ENCODE data around the gene HOXD4.

The HOXD4 gene

GRCh38 chr2:176199902-176200301, 48.6 kb downstream of the HOXD4 start:
- POLR2A ChIA-PET = no interaction called here

GRCh38 chr2:176200971-176201370, 49.6 kb downstream of the HOXD4 start:
- no peaks in the 10 kb centered on the region for H3K9me3 ChIP-seq (ENCODE audit: control insufficient read depth, insufficient read depth, low read depth, low read length)
- H3K4me1 ChIP-seq (ENCODE audit: control insufficient read depth, insufficient read depth, low read length) = no peaks in the 10 kb centered on the region
- ChIA-PET POLR2A (no interaction called here), CTCF (interaction anchor here (2.5 kb wide), 1 partner anchor 61 kb away, joined by 7 read pairs; no protein-coding TSS in a partner anchor)
- TF ChIP-seq ZBTB6 (tag by site-specific recombination; IDR thresholded peaks at IDR 0.05) = no peak
- TF ChIP-seq ZNF530 (tag by site-specific recombination; IDR thresholded peaks at IDR 0.05; ENCODE audit: low read depth) = no peak
- TF ChIP-seq ZNF280C (tag by site-specific recombination; IDR thresholded peaks at IDR 0.05) = no peak
- TF ChIP-seq ZNF596 (tag by site-specific recombination; IDR thresholded peaks at IDR 0.05) = no peak
- TF ChIP-seq ZNF585B (tag by site-specific recombination; IDR thresholded peaks at IDR 0.05) = no peak
- TF ChIP-seq ZFP69B (tag by site-specific recombination; IDR thresholded peaks at IDR 0.05) = no peak
- TF ChIP-seq ZNF624 (tag by site-specific recombination; IDR thresholded peaks at IDR 0.05) = no peak
- no peak for TF ChIP-seq ZNF112 (tag by site-specific recombination; IDR thresholded peaks at IDR 0.05)
- no peak for TF ChIP-seq ZNF513 (tag by site-specific recombination; IDR thresholded peaks at IDR 0.05)
- no peak for TF ChIP-seq ZNF433 (tag by site-specific recombination; IDR thresholded peaks at IDR 0.05; ENCODE audit: low read depth)
- no peak for TF ChIP-seq ZNF292 (tag by site-specific recombination; IDR thresholded peaks at IDR 0.05; ENCODE audit: borderline replicate concordance, low read depth)
- TF ChIP-seq SCRT1 (tag by site-specific recombination; IDR thresholded peaks at IDR 0.05; ENCODE audit: borderline replicate concordance) = no peak
- no peak for TF ChIP-seq ZBTB21 (tag by site-specific recombination; IDR thresholded peaks at IDR 0.05)
- no peaks in the 10 kb centered on the region for H3K36me3 ChIP-seq (ENCODE audit: control insufficient read depth in 2 of 2, insufficient read depth in 1 of 2, low read length in 2 of 2)
- no peak overlapping the region for H3K27ac ChIP-seq (ENCODE audit: extremely low read depth, low read depth, low read length)
- no peak overlapping the region for H3K4me3 ChIP-seq (ENCODE audit: low read depth, low read length)

More at GRCh38 chr2:176199902-176200301, 48.6 kb downstream of the HOXD4 start:
- TF ChIP-seq YY1 (tag by site-specific recombination; IDR thresholded peaks at IDR 0.05) = no peak
- TF ChIP-seq ZNF132 (tag by site-specific recombination; IDR thresholded peaks at IDR 0.05; ENCODE audit: borderline replicate concordance) = no peak
- no peak for TF ChIP-seq HOXD13 (CRISPR knock-in tag; IDR thresholded peaks at IDR 0.05; ENCODE audit: borderline replicate concordance)
- no peak for TF ChIP-seq ZNF692 (tag by site-specific recombination; IDR thresholded peaks at IDR 0.05)
- no peak for TF ChIP-seq ZNF174 (tag by site-specific recombination; IDR thresholded peaks at IDR 0.05)
- no peak for TF ChIP-seq SP2 (tag by site-specific recombination; IDR thresholded peaks at IDR 0.05)
- Histone ChIP-seq H3K4me3 (ENCODE audit: low read depth, low read length) (no peak overlapping the region), H3K4me1 (ENCODE audit: control insufficient read depth, insufficient read depth, low read length) (no peaks in the 10 kb centered on the region), H3K27ac (ENCODE audit: extremely low read depth, low read depth, low read length) (no peak overlapping the region), H3K9me3 (ENCODE audit: control insufficient read depth, insufficient read depth, low read depth, low read length) (no peaks in the 10 kb centered on the region), H3K36me3 (ENCODE audit: control insufficient read depth in 2 of 2, insufficient read depth in 1 of 2, low read length in 2 of 2) (no peaks in the 10 kb centered on the region)
- CTCF ChIA-PET = interaction anchor here (0.6 to 2.5 kb wide), 4 partner anchors 10 to 73 kb away, joined by 3 to 7 read pairs (median 3); no protein-coding TSS in a partner anchor
